H1 (cell line): Measurements from ENCODE around the gene MGST1. TPM values are rescaled to one million over a fixed set of nuclear protein-coding genes. Genes with fewer than 3 reads are reported as not detected.

ENCODE experiments used
- KDM5A ChIP-seq: fragments of 200-600 bp; IDR thresholded peaks from 2 replicates; pipeline ENCODE4 v1.7.1; 2012; ENCODE audit warnings: mild to moderate bottlenecking, low read length, inconsistent platforms, mixed read lengths
- TAF7 ChIP-seq: optimal IDR thresholded peaks from 2 replicates; pipeline ENCODE3; 2011; ENCODE audit warnings: low read depth, mild to moderate bottlenecking, inconsistent platforms, low read length, moderate library complexity, borderline replicate concordance
- polyA plus RNA-seq, 7 experiments: library from polyadenylated mRNA; depleted of rRNA in 3 of 7; stranded (reverse) in 5 of 7; unstranded in 2 of 7; fragments of >200 nt in 5 of 7; fragments of 200-250 nt in 2 of 7; gene quantifications; 1 replicate in 5 of 7; 2 replicates in 1 of 7; 4 replicates in 1 of 7; pipeline versions ENCODE4 v1.2.1 to v1.2.3, GENCODE V29; 2011 to 2013; ENCODE audit warnings: missing spikeins in 2 of 7, mixed read lengths in 2 of 7
- total RNA-seq: library from RNA; stranded (reverse); fragmentation: NEBNext Ultra II Directional; extraction: Animal tissue kit (Norgen Biotek cat#: 25700); gene quantifications from 2 replicates; pipeline ENCODE4 v1.2.1, GENCODE V29; 2021
- TF ChIP-seq, protein P1 (sequence below): IDR thresholded peaks from 2 replicates; pipeline ENCODE4 v1.6.1; 2012; ENCODE audit warnings: inconsistent platforms

The MGST1 gene
- total and polyA plus RNA-seq, 2 of the 8 experiments (the other 6 are each of a cell fraction or from before 2014, with no cell fraction given) = 442 to 478 TPM

DNA sequence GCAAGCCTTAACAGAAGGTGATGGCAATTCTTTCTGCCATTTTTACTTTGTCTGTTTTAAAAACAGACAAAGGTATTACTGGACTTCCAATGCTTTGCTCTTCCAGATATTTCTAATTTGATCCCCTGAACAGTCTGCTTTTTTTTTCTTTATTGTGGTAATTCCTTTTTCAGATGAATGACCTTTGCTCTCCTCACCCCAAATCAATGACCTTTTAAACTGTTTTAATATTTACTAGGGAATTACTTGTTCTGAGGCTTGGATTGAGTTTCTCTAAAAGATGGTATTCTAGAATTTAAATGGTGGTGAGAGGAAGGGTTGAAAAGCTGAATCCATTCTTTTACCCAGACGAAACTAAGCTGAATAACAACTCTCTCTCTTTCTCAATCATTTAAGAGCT, 2.3 kb upstream of the MGST1 start (continued):
- TF ChIP-seq TAF7 (no peak), KDM5A (no peak)
- TF ChIP-seq, protein P1, sequence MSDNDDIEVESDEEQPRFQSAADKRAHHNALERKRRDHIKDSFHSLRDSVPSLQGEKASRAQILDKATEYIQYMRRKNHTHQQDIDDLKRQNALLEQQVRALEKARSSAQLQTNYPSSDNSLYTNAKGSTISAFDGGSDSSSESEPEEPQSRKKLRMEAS = no peak
- TF ChIP-seq, all 59 proteins: peak for 0
